HEK293T (cell line): ENCODE measurements around the gene CD44.

ENCODE experiments used
- ELF4 ChIP-seq: fragments of 450-650 bp; IDR thresholded peaks from 2 replicates; pipeline ENCODE4 v1.6.1; 2017; ENCODE audit warnings: antibody characterized with exemption
- FOXA1 ChIP-seq: fragments of 450-650 bp; IDR thresholded peaks from 2 replicates; pipeline ENCODE4 v1.6.1; 2016; ENCODE audit warnings: mild to moderate bottlenecking
- FOXK2 ChIP-seq: fragments of 450-650 bp; IDR thresholded peaks from 2 replicates; pipeline ENCODE4 v1.6.1; 2016; ENCODE audit warnings: mild to moderate bottlenecking
- FOXM1 ChIP-seq: fragments of 450-650 bp; IDR thresholded peaks from 2 replicates; pipeline ENCODE4 v1.6.1; 2017; ENCODE audit warnings: mild to moderate bottlenecking, borderline replicate concordance
- LEF1 ChIP-seq: fragments of 450-650 bp; IDR thresholded peaks from 2 replicates; pipeline ENCODE4 v1.6.1; 2017; ENCODE audit warnings: mild to moderate bottlenecking, borderline replicate concordance
- SP1 ChIP-seq: fragments of 450-650 bp; IDR thresholded peaks from 2 replicates; pipeline ENCODE4 v1.6.1; 2017
- ZNF384 ChIP-seq: fragments of 450-650 bp; IDR thresholded peaks from 2 replicates; pipeline ENCODE4 v1.6.1; 2016
- TF ChIP-seq, protein P1 (sequence below): fragments of 450-650 bp; IDR thresholded peaks from 2 replicates; pipeline ENCODE4 v1.6.1; 2016

DNA sequence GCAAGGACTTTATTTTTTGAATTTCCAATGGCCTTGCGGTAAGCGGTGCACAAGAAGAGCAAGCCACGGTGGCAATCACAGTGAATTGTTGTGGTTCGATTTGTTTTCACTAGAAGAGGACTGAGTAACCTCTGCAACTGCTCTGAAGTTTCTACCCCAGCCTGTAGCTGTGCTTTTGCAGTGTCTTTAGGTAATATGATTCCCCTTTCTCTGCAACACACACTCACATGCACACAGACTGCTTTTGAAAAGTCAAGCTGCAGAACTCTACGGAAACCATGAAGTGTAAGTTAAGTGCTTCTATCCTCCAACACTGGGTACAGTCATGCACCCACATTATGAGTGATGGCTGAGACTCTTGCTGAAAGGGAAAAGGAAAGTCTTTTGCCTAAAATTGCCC lies 38.4 kb downstream of the CD44 start:
- no peak for TF ChIP-seq ZNF384
- TF ChIP-seq LEF1 = no peak
- no peak for TF ChIP-seq FOXA1
- TF ChIP-seq ELF4 = no peak
- TF ChIP-seq, protein P1, sequence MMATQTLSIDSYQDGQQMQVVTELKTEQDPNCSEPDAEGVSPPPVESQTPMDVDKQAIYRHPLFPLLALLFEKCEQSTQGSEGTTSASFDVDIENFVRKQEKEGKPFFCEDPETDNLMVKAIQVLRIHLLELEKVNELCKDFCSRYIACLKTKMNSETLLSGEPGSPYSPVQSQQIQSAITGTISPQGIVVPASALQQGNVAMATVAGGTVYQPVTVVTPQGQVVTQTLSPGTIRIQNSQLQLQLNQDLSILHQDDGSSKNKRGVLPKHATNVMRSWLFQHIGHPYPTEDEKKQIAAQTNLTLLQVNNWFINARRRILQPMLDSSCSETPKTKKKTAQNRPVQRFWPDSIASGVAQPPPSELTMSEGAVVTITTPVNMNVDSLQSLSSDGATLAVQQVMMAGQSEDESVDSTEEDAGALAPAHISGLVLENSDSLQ = no peak
- TF ChIP-seq FOXM1 = no peak
- no peak for TF ChIP-seq SP1
- no peak for TF ChIP-seq FOXK2
